Measurements from ENCODE around the gene SOCS7.

The SOCS7 gene

DNA sequence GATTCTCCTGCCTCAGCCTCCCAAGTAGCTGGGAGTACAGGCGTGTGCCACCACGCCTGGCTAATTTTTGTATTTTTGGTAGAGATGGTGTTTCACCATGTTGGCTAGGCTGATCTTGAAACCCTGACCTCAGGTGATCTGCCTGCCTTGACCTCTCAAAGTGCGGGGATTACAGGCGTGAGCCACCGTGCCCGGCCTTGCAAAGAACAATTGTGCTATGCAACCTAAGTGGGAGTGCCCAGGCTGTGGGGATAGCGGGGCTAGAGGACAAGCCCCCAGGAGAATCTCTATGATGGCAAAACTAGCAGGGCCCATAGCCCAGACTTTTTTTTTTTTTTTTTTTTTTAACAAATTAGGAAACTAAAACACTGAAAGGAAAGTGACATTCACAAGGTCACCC, 5.9 kb upstream of the SOCS7 start:
- TF ChIP-seq ZNF70 (CRISPR knock-in tag; IDR thresholded peaks at IDR 0.05) (no peak), ISL1 (CRISPR knock-in tag; IDR thresholded peaks at IDR 0.05) (no peak), OSR1 (CRISPR knock-in tag; IDR thresholded peaks at IDR 0.05) (no peak)
- ATAC-seq: no peak

DNA sequence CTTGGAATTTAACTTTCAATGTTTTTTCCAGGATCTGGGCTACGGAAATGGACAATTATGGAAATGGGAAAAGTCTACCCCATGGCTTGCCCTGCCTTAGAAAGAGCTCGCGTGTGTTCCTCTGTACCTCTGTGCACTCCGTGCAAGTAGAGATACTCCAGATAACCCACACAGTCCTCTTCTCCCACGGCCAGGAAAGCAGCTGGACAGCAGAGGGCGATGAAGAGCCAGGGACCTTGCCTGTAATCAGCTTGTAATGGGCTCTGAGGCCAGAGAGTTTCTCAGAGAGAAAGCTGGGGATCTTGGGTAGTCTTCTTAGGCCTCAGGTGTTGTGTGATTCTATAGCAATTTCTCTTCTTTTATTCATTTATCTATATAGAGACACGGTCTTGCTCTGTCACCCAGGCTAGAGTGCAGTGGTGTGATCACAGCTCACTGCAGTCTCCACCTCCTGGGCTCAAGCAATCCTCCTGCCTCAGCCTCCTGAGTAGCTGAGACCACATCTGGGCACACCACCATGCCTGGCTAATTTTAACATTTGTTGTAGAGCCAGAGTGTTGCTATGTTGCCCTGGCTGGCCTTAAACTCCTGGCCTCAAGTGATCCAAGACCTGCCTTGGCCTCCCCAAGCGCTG, 2.4 kb upstream of the SOCS7 start:
- ATAC-seq: peak; percentile 84
- TF ChIP-seq SNAI2 (CRISPR knock-in tag; IDR thresholded peaks at IDR 0.05) (no peak), ESRRG (CRISPR knock-in tag; IDR thresholded peaks at IDR 0.05) (no peak), TCF4 (CRISPR knock-in tag; IDR thresholded peaks at IDR 0.05; ENCODE audit: borderline replicate concordance) (no peak), RARB (CRISPR knock-in tag; IDR thresholded peaks at IDR 0.05) (no peak), ARNTL (CRISPR knock-in tag; IDR thresholded peaks at IDR 0.05; ENCODE audit: borderline replicate concordance, low read depth) (no peak)
- TF ChIP-seq, protein P1, sequence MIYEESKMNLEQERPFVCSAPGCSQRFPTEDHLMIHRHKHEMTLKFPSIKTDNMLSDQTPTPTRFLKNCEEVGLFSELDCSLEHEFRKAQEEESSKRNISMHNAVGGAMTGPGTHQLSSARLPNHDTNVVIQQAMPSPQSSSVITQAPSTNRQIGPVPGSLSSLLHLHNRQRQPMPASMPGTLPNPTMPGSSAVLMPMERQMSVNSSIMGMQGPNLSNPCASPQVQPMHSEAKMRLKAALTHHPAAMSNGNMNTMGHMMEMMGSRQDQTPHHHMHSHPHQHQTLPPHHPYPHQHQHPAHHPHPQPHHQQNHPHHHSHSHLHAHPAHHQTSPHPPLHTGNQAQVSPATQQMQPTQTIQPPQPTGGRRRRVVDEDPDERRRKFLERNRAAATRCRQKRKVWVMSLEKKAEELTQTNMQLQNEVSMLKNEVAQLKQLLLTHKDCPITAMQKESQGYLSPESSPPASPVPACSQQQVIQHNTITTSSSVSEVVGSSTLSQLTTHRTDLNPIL (CRISPR knock-in tag; IDR thresholded peaks at IDR 0.05; ENCODE audit: low read depth): no peak

DNA sequence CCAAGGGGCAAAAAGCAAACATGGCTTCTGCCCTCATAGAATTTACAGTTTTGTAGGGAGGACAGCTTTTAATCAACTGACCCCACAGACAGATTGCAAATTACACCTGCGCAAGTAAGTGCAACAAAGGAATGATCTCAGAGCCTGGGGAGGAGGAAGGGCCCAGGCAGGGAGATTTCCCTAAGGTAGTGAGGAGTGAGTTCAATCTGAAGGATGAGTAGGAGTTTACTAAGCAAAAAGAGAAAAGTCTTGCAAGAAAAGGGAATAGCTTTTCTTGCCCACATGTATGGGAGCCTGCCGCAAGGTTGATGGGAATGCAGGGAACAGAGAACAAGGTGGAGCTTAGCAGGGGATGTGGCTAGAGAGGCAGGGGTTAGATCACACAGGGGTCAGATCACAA, 1.6 kb upstream of the SOCS7 start:
- ATAC-seq: no peak
- TF ChIP-seq ZNF8 (CRISPR knock-in tag; IDR thresholded peaks at IDR 0.05) (no peak), ZFP30 (CRISPR knock-in tag; IDR thresholded peaks at IDR 0.05) (no peak), CSDC2 (CRISPR knock-in tag; IDR thresholded peaks at IDR 0.05) (no peak), ZNF70 (CRISPR knock-in tag; IDR thresholded peaks at IDR 0.05) (no peak), ESRRG (CRISPR knock-in tag; IDR thresholded peaks at IDR 0.05) (no peak), PPARA (CRISPR knock-in tag; IDR thresholded peaks at IDR 0.05; ENCODE audit: borderline replicate concordance) (no peak), BACH2 (CRISPR knock-in tag; IDR thresholded peaks at IDR 0.05; ENCODE audit: borderline replicate concordance) (no peak), OSR1 (CRISPR knock-in tag; IDR thresholded peaks at IDR 0.05) (no peak), ISL1 (CRISPR knock-in tag; IDR thresholded peaks at IDR 0.05) (no peak)
- TF ChIP-seq, protein P2, sequence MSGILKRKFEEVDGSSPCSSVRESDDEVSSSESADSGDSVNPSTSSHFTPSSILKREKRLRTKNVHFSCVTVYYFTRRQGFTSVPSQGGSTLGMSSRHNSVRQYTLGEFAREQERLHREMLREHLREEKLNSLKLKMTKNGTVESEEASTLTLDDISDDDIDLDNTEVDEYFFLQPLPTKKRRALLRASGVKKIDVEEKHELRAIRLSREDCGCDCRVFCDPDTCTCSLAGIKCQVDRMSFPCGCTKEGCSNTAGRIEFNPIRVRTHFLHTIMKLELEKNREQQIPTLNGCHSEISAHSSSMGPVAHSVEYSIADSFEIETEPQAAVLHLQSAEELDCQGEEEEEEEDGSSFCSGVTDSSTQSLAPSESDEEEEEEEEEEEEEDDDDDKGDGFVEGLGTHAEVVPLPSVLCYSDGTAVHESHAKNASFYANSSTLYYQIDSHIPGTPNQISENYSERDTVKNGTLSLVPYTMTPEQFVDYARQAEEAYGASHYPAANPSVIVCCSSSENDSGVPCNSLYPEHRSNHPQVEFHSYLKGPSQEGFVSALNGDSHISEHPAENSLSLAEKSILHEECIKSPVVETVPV (CRISPR knock-in tag; IDR thresholded peaks at IDR 0.05): no peak

DNA sequence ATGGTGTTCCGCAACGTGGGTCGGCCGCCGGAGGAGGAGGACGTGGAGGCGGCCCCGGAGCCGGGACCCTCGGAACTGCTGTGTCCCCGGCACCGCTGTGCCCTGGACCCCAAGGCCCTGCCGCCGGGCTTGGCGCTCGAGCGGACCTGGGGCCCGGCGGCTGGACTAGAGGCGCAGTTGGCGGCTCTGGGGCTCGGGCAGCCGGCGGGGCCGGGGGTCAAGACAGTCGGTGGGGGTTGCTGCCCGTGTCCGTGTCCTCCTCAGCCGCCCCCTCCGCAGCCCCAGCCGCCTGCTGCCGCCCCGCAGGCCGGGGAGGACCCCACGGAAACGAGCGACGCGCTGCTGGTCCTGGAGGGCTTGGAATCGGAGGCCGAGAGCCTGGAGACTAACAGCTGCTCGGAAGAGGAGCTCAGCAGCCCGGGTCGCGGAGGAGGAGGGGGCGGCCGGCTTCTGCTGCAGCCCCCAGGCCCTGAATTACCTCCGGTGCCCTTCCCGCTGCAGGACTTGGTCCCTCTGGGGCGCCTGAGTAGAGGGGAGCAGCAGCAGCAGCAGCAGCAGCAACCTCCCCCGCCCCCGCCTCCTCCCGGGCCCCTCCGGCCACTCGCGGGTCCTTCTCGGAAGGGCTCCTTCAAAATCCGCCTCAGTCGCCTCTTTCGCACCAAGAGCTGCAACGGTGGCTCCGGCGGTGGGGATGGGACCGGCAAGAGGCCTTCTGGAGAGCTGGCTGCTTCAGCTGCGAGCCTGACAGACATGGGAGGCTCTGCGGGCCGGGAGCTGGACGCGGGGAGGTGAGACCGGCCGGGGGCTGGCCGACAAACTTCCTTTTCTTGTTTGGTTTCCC, 821 bp downstream of the SOCS7 start:
- TF ChIP-seq ESRRG (CRISPR knock-in tag; IDR thresholded peaks at IDR 0.05) (no peak), RARB (CRISPR knock-in tag; IDR thresholded peaks at IDR 0.05) (no peak), SNAI2 (CRISPR knock-in tag; IDR thresholded peaks at IDR 0.05) (no peak), TOX (CRISPR knock-in tag; IDR thresholded peaks at IDR 0.05; ENCODE audit: borderline replicate concordance) (no peak), GLIS3 (CRISPR knock-in tag; IDR thresholded peaks at IDR 0.05) (no peak), ZC3H10 (CRISPR knock-in tag; IDR thresholded peaks at IDR 0.05) (no peak), ISL1 (CRISPR knock-in tag; IDR thresholded peaks at IDR 0.05) (no peak), ARNTL (CRISPR knock-in tag; IDR thresholded peaks at IDR 0.05; ENCODE audit: borderline replicate concordance, low read depth) (no peak), ZNF8 (CRISPR knock-in tag; IDR thresholded peaks at IDR 0.05) (no peak), OSR1 (CRISPR knock-in tag; IDR thresholded peaks at IDR 0.05) (no peak), ZNF70 (CRISPR knock-in tag; IDR thresholded peaks at IDR 0.05) (no peak), ZNF565 (CRISPR knock-in tag; conservative IDR thresholded peaks at IDR 0.05; ENCODE audit: low read depth) (no peak), BACH2 (CRISPR knock-in tag; IDR thresholded peaks at IDR 0.05; ENCODE audit: borderline replicate concordance) (no peak)
- TF ChIP-seq, protein P2 (CRISPR knock-in tag; IDR thresholded peaks at IDR 0.05): no peak
- TF ChIP-seq, protein P3, sequence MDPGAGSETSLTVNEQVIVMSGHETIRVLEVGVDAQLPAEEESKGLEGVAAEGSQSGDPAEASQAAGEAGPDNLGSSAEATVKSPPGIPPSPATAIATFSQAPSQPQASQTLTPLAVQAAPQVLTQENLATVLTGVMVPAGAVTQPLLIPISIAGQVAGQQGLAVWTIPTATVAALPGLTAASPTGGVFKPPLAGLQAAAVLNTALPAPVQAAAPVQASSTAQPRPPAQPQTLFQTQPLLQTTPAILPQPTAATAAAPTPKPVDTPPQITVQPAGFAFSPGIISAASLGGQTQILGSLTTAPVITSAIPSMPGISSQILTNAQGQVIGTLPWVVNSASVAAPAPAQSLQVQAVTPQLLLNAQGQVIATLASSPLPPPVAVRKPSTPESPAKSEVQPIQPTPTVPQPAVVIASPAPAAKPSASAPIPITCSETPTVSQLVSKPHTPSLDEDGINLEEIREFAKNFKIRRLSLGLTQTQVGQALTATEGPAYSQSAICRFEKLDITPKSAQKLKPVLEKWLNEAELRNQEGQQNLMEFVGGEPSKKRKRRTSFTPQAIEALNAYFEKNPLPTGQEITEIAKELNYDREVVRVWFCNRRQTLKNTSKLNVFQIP (CRISPR knock-in tag; IDR thresholded peaks at IDR 0.05; ENCODE audit: borderline replicate concordance, low read depth): no peak
- ATAC-seq: peak; percentile 48

Data from SK-N-SH treated with all-trans-retinoic acid at 6 μM for 48 hours (cell line).